ENCODE data around the gene SCN9A. TPM values are rescaled to one million over a fixed set of nuclear protein-coding genes. Genes with fewer than 3 reads are reported as not detected.
A peak's percentile ranks its signal among the peaks of the same experiment; 100 is the strongest.

SCN9A gene
- total and polyA plus RNA-seq, 9 of the 15 experiments (the other 6 are each of a cell fraction or from before 2014, with no cell fraction given): 1.4 to 22.8 (median 7.1) TPM

DNA sequence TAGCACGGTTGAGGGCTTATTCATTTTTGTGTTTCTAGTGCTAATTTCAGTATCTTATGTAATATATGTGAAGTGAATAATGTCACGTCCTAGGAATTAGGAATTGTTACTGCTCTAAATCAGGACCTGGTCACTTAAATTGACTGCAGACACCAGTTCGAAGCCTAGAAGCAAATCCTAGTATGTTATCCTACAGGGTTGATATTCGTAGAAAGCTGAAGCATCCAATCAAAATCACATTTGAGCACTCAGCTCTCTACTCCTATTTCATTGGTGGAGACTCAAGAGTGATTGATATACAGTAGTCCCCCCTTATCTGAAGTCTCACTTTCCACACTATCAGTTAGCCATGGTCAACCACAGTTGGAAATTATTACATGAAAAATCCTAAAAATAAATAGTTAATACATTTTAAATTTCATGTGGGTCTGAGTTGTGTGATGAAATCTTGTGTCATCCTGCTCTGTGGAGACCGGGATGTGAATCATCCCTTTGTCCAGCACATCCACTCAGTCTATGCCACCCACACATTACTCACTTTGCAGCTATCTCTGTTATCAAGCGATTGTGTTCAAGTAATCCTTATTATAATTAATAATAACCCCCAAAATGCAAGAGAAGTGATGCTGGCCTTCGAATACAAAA lies 35.2 kb upstream of the SCN9A start (continued):
- TF ChIP-seq RBM39 (optimal IDR thresholded peaks at IDR 0.05; ENCODE audit: low read depth, low read length) (no peak), FOXJ3 (CRISPR knock-in tag; IDR thresholded peaks at IDR 0.05) (no peak), KAT8 (IDR thresholded peaks at IDR 0.05; ENCODE audit: low read depth) (no peak), BACH1 (tag; IDR thresholded peaks at IDR 0.05) (no peak; the same call in 1 of the 2 replicates), JUND (IDR thresholded peaks at IDR 0.05; ENCODE audit: borderline replicate concordance, low read depth, low read length) (peak; percentile 90), JUND (tag; IDR thresholded peaks at IDR 0.05; ENCODE audit: borderline replicate concordance, low read depth, low read length) (peak; percentile 77; the same call in 2 of the 3 replicates), NCOA2 (IDR thresholded peaks at IDR 0.05; ENCODE audit: partially characterized antibody in 2 of 2) (peak in 1 of 2 experiments; percentile 12), BDP1 (IDR thresholded peaks at IDR 0.05; ENCODE audit: insufficient read depth, insufficient read length) (no peak), ZNF174 (CRISPR knock-in tag; IDR thresholded peaks at IDR 0.05) (no peak), PHB (CRISPR knock-in tag; IDR thresholded peaks at IDR 0.05) (no peak), MEIS2 (IDR thresholded peaks at IDR 0.05; ENCODE audit: partially characterized antibody) (peak; percentile 23), SNRNP70 (optimal IDR thresholded peaks at IDR 0.05; ENCODE audit: low read depth, low read length) (no peak), TAF15 (IDR thresholded peaks at IDR 0.05; ENCODE audit: low read depth, low read length) (no peak), NFXL1 (CRISPR knock-in tag; IDR thresholded peaks at IDR 0.05) (peak; percentile 40; the same call in 1 of the 2 replicates), TBP (optimal IDR thresholded peaks at IDR 0.05; ENCODE audit: low read depth, low read length) (no peak), ZNF584 (CRISPR knock-in tag; IDR thresholded peaks at IDR 0.05; ENCODE audit: low read depth) (peak; percentile 95; the same call in 1 of the 2 replicates), ZNF717 (CRISPR knock-in tag; IDR thresholded peaks at IDR 0.05) (no peak), ATF1 (CRISPR knock-in tag; IDR thresholded peaks at IDR 0.05) (no peak), ATF1 (tag; IDR thresholded peaks at IDR 0.05) (no peak)
- TF ChIP-seq, protein P1, sequence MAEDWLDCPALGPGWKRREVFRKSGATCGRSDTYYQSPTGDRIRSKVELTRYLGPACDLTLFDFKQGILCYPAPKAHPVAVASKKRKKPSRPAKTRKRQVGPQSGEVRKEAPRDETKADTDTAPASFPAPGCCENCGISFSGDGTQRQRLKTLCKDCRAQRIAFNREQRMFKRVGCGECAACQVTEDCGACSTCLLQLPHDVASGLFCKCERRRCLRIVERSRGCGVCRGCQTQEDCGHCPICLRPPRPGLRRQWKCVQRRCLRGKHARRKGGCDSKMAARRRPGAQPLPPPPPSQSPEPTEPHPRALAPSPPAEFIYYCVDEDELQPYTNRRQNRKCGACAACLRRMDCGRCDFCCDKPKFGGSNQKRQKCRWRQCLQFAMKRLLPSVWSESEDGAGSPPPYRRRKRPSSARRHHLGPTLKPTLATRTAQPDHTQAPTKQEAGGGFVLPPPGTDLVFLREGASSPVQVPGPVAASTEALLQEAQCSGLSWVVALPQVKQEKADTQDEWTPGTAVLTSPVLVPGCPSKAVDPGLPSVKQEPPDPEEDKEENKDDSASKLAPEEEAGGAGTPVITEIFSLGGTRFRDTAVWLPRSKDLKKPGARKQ (CRISPR knock-in tag; IDR thresholded peaks at IDR 0.05): no peak
- TF ChIP-seq, protein P2, sequence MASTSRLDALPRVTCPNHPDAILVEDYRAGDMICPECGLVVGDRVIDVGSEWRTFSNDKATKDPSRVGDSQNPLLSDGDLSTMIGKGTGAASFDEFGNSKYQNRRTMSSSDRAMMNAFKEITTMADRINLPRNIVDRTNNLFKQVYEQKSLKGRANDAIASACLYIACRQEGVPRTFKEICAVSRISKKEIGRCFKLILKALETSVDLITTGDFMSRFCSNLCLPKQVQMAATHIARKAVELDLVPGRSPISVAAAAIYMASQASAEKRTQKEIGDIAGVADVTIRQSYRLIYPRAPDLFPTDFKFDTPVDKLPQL (IDR thresholded peaks at IDR 0.05; ENCODE audit: extremely low read depth, insufficient read length): no peak
- TF ChIP-seq, protein P3, sequence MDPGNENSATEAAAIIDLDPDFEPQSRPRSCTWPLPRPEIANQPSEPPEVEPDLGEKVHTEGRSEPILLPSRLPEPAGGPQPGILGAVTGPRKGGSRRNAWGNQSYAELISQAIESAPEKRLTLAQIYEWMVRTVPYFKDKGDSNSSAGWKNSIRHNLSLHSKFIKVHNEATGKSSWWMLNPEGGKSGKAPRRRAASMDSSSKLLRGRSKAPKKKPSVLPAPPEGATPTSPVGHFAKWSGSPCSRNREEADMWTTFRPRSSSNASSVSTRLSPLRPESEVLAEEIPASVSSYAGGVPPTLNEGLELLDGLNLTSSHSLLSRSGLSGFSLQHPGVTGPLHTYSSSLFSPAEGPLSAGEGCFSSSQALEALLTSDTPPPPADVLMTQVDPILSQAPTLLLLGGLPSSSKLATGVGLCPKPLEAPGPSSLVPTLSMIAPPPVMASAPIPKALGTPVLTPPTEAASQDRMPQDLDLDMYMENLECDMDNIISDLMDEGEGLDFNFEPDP (CRISPR knock-in tag; IDR thresholded peaks at IDR 0.05): no peak
- TF ChIP-seq, protein P4, sequence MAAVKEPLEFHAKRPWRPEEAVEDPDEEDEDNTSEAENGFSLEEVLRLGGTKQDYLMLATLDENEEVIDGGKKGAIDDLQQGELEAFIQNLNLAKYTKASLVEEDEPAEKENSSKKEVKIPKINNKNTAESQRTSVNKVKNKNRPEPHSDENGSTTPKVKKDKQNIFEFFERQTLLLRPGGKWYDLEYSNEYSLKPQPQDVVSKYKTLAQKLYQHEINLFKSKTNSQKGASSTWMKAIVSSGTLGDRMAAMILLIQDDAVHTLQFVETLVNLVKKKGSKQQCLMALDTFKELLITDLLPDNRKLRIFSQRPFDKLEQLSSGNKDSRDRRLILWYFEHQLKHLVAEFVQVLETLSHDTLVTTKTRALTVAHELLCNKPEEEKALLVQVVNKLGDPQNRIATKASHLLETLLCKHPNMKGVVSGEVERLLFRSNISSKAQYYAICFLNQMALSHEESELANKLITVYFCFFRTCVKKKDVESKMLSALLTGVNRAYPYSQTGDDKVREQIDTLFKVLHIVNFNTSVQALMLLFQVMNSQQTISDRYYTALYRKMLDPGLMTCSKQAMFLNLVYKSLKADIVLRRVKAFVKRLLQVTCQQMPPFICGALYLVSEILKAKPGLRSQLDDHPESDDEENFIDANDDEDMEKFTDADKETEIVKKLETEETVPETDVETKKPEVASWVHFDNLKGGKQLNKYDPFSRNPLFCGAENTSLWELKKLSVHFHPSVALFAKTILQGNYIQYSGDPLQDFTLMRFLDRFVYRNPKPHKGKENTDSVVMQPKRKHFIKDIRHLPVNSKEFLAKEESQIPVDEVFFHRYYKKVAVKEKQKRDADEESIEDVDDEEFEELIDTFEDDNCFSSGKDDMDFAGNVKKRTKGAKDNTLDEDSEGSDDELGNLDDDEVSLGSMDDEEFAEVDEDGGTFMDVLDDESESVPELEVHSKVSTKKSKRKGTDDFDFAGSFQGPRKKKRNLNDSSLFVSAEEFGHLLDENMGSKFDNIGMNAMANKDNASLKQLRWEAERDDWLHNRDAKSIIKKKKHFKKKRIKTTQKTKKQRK (IDR thresholded peaks at IDR 0.05; ENCODE audit: borderline replicate concordance, low read depth, low read length): no peak
